ENCODE data around the gene CCDC88C.

- no peak for TF ChIP-seq CTCF (IDR thresholded peaks at IDR 0.05)
- TF ChIP-seq POLR2A (IDR thresholded peaks at IDR 0.05) = no peak
Measured at GRCh38 chr14:91255026-91255695, 162.5 kb downstream of the CCDC88C start.
